ENCODE measurements around the gene ZBED3.
"Not testable (repeated sequence)": the region's sequence is repeated elsewhere in the genome, so short reads cannot be mapped to it uniquely, and the experiment has no call there.

ZBED3 gene

DNA sequence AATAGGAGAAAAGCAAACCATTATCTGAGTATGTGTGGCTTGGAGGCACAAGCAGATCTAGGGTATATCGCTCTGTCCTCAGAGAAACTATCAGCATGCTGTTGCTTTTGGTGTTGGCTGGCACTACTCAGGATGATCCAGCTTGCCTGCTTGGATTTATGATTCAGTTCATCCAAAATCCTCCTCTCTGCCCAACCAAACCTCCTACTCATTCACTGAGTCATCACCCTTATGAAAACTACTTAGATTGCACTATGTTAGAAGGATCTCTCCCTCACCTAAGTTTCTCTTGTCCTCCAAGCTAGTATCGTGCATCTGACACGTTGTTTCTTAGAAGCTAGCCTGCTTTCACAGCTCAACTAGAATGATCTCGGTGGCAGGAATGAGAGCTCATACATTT, 14.2 kb upstream of the ZBED3 start:
- TF ChIP-seq, protein P1, sequence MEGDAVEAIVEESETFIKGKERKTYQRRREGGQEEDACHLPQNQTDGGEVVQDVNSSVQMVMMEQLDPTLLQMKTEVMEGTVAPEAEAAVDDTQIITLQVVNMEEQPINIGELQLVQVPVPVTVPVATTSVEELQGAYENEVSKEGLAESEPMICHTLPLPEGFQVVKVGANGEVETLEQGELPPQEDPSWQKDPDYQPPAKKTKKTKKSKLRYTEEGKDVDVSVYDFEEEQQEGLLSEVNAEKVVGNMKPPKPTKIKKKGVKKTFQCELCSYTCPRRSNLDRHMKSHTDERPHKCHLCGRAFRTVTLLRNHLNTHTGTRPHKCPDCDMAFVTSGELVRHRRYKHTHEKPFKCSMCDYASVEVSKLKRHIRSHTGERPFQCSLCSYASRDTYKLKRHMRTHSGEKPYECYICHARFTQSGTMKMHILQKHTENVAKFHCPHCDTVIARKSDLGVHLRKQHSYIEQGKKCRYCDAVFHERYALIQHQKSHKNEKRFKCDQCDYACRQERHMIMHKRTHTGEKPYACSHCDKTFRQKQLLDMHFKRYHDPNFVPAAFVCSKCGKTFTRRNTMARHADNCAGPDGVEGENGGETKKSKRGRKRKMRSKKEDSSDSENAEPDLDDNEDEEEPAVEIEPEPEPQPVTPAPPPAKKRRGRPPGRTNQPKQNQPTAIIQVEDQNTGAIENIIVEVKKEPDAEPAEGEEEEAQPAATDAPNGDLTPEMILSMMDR (IDR thresholded peaks at IDR 0.05; ENCODE audit: low read depth, low read length, missing control alignments): no peak
- no peak overlapping the region for H3K4me3 ChIP-seq (replicated peaks; ENCODE audit: low read depth, low read length)
- no peak for DNase-seq (ENCODE audit: extremely low read depth, low read depth)

DNA sequence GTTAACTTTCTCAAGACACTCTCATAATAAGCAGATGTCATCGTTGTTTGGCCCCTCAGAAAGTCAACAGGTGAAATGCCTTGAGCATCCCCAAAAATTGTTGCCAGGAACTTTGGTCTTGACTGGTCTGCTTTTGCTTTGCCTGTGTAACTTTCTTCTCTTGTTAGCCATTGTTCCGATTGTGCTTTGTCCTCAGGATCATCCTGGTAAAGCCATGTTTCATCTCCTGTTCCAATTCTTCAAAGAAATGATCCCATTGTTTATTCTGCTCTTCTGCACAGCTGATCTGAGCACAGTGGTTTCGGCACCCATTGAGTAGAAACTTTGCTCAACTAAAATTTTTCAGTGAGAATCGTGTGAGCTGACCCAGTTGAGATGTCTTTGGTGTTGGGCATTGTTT, 8.1 kb upstream of the ZBED3 start:
- TF ChIP-seq, protein P1 (IDR thresholded peaks at IDR 0.05; ENCODE audit: low read depth, low read length, missing control alignments): no peak
- DNase-seq (ENCODE audit: extremely low read depth, low read depth): no peak
- no peak overlapping the region for H3K4me3 ChIP-seq (replicated peaks; ENCODE audit: low read depth, low read length)

DNA sequence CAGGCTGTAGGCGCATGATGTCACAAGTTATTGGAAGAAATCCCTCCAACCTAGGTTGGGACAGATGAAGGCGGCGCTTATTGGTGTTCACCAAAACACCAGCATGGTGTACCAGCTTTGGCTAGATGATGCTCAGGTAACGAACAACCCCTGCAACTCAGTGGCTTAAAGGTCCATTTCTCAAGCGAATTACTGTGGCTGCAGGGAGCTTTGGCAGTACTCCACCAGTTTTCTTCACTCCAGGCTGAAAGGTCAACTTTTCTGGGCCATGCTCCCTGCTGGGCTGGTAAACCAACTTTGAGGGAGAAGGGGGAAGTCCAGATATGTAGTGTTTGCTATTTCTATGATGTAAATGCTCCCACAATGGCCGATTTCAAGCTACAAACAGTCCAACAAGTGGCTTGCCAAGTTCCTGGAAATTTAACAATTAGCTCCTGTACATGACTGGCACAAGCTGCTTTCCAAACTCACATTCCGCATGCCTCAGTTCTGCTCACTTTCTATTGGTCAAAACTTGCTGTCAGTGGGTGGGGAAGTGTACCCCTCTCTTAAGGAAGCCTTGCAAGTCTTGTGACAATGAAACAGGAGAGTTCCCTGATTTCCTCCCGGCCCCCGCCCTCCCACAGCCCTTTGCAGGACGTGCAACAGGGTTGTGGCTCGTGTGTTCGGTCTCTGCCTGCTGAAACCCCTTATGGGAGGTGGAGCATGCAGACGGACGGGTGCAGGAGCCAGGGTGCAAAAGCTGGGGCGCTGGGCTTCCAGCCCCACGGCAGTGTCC, 588 bp upstream of the ZBED3 start:
- DNase-seq (ENCODE audit: extremely low read depth, low read depth): no peak
- TF ChIP-seq, protein P1 (IDR thresholded peaks at IDR 0.05; ENCODE audit: low read depth, low read length, missing control alignments): no peak
- H3K4me3 ChIP-seq (replicated peaks; ENCODE audit: low read depth, low read length): peak overlapping the region; percentile 70

DNA sequence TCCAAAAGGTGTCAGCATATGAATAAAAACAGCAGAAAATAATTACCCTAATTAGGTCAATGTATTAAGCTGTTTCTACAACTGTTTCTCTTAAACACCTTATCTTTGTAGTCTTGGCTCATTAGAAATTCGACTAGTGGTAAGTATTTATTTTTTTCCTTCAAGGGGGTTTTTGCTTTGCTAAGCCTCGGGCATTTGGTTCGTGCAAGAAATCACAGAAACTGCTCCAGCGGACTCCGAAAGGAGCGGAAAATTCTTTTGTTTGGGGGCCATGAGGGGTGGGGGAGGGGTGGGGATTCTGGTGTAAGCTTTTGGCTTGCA, 757 bp downstream of the ZBED3 start:
- peak overlapping the region; percentile 70 for H3K4me3 ChIP-seq (replicated peaks; ENCODE audit: low read depth, low read length)
- TF ChIP-seq, protein P1 (IDR thresholded peaks at IDR 0.05; ENCODE audit: low read depth, low read length, missing control alignments): no peak
- no peak for DNase-seq (ENCODE audit: extremely low read depth, low read depth)

DNA sequence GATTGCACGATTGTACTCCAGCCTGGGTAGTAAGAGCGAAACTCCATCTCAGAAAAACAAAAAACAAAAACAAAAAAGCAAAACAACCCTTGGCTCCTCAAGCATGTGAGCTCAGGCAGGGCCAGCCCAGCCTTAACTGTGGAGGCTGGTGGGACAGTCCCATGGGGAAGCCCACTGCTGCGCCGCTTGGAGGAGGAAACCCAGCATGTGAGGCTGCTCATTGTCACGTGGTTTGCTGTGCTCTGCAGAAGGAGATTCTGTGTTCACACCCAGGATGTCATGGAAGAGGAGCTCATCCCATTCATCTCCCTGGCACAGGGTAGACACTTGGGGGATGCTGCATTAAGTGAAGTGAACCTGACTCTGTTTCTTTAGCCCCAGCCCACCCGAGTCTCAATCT, 4.0 kb downstream of the ZBED3 start:
- no peak overlapping the region for H3K4me3 ChIP-seq (replicated peaks; ENCODE audit: low read depth, low read length)
- no peak for DNase-seq (ENCODE audit: extremely low read depth, low read depth)
- TF ChIP-seq, protein P1 (IDR thresholded peaks at IDR 0.05; ENCODE audit: low read depth, low read length, missing control alignments): no peak

DNA sequence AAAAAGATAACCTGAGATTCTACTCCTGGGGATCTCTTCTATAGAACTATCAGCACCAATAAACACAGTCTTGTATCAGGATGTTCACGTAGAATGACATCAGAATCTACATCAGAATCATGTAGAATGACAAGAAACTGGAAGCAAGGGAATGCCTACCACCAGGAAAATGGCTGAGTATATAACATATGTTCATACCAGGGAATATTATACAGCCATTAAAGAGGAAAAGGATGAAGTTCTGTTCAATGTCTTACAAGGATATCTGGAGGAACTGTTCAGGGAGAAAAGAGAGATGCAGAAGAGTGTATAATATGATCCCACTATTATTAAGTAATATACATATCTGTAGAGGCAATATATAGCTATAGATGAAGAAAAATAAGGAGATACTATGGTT, 4.8 kb downstream of the ZBED3 start:
- no peak for DNase-seq (ENCODE audit: extremely low read depth, low read depth)
- no peak overlapping the region for H3K4me3 ChIP-seq (replicated peaks; ENCODE audit: low read depth, low read length)
- TF ChIP-seq, protein P1 (IDR thresholded peaks at IDR 0.05; ENCODE audit: low read depth, low read length, missing control alignments): no peak

DNA sequence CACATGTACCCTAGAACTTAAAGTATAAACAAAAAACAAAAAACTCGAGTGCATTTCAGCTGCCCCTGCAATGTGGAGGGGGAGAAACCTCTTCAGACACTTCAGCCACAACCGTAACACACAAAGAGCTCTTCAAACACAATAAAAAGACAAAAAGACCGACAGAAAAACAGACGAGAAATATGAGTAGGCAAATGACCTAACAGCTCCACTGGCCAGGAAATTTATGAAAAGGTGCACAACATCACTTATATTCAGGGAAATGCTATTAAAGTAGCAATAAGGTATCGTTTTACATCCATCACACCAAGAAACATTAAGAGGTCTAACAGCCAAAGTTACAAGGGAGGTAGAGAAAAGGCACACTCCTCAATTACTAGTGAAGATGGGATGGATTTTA, 6.2 kb downstream of the ZBED3 start:
- TF ChIP-seq, protein P1 (IDR thresholded peaks at IDR 0.05; ENCODE audit: low read depth, low read length, missing control alignments): no peak
- no peak for DNase-seq (ENCODE audit: extremely low read depth, low read depth)
- H3K4me3 ChIP-seq (replicated peaks; ENCODE audit: low read depth, low read length): no peak overlapping the region

DNA sequence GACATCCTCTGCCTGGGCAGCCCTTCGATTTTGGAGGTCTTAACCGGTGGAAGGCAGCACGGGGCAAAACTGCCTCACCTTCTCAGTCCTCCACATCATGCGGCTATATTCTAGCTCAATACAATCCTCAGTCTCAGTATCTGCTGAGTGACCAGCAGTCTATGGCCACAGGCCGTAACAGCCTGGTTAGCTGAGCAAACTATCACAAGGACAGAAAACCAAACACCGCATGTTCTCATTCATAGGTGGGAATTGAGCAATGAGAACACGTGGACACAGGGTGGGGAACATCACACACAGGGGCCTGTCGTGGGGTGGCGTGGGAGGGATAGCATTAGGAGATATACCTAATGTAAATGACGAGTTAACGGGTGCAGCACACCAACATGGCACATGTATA, 6.6 kb downstream of the ZBED3 start:
- H3K4me3 ChIP-seq (replicated peaks; ENCODE audit: low read depth, low read length); DNase-seq (ENCODE audit: extremely low read depth, low read depth): not testable (repeated sequence)
